HG02571 (cell line): ENCODE measurements around the gene FHIT.

Experiments used
- ATAC-seq: cut with Tn5 transposase; IDR thresholded peaks from one replicate; pipeline ENCODE4 v1.9.1; 2021; ENCODE audit warnings: mild to moderate bottlenecking, moderate library complexity; ENCODE audit not compliant: unreplicated experiment

The FHIT gene

GRCh38 chr3:59769127-59769750 is 1482.0 kb downstream of the FHIT start:
- ATAC-seq = no peak

- no peak for ATAC-seq
Observed at GRCh38 chr3:59766200-59766872, 1484.9 kb downstream of the FHIT start.

- ATAC-seq = no peak
Observed at GRCh38 chr3:59764171-59764570, 1487.1 kb downstream of the FHIT start.

- no peak for ATAC-seq
Observed at GRCh38 chr3:59762941-59763340, 1488.3 kb downstream of the FHIT start.

- no peak for ATAC-seq
Observed at GRCh38 chr3:59759298-59760031, 1491.8 kb downstream of the FHIT start.

- ATAC-seq = no peak
Observed at GRCh38 chr3:59758672-59759071, 1492.6 kb downstream of the FHIT start.

GRCh38 chr3:59756934-59757333 is 1494.3 kb downstream of the FHIT start:
- ATAC-seq = no peak

GRCh38 chr3:59754456-59755129 is 1496.7 kb downstream of the FHIT start:
- ATAC-seq = no peak

GRCh38 chr3:59753808-59754450 is 1497.3 kb downstream of the FHIT start:
- ATAC-seq = no peak

- no peak for ATAC-seq
Observed at GRCh38 chr3:59752925-59753324, 1498.3 kb downstream of the FHIT start.

GRCh38 chr3:59751606-59752005 is 1499.6 kb downstream of the FHIT start:
- ATAC-seq = no peak

GRCh38 chr3:59750391-59750790 is 1500.9 kb downstream of the FHIT start:
- ATAC-seq = no peak

- ATAC-seq = no peak
Observed at GRCh38 chr3:59749291-59749690, 1502.0 kb downstream of the FHIT start.

- no peak for ATAC-seq
Observed at GRCh38 chr3:59746585-59746984, 1504.7 kb downstream of the FHIT start.

- ATAC-seq = no peak
Observed at GRCh38 chr3:59737241-59737640, 1514.0 kb downstream of the FHIT start.

- no peak for ATAC-seq
Observed at GRCh38 chr3:59734061-59734460, 1517.2 kb downstream of the FHIT start.

GRCh38 chr3:59733041-59733809 is 1518.0 kb downstream of the FHIT start:
- no peak for ATAC-seq

GRCh38 chr3:59731943-59732342 is 1519.3 kb downstream of the FHIT start:
- ATAC-seq = no peak

- ATAC-seq = no peak
Observed at GRCh38 chr3:59730591-59730990, 1520.7 kb downstream of the FHIT start.

GRCh38 chr3:59728587-59728908 is 1522.7 kb downstream of the FHIT start:
- no peak for ATAC-seq
